ENCODE results near the gene LPCAT2.

LPCAT2 gene

GRCh38 chr16:55572439-55572838 lies 63.6 kb downstream of the LPCAT2 start:
- Histone ChIP-seq H3K36me3 (ENCODE audit: control insufficient read depth, insufficient read depth, low read length, severe bottlenecking) (no peaks in the 10 kb centered on the region), H3K4me1 (ENCODE audit: control insufficient read depth, insufficient read depth, low read length) (peaks cover 33% of the 10 kb centered on the region), H3K9me3 (ENCODE audit: control insufficient read depth, low read length) (no peaks in the 10 kb centered on the region), H3K4me3 (ENCODE audit: low read length) (no peak overlapping the region), H3K27me3 (replicated peaks; ENCODE audit: control insufficient read depth, insufficient read depth, low read length) (no peaks in the 10 kb centered on the region), H3K9ac (ENCODE audit: low read length) (no peak overlapping the region)
- DNase-seq (ENCODE audit: low read depth): peak; percentile 49

- no peaks in the 10 kb centered on the region for H3K9me3 ChIP-seq (ENCODE audit: control insufficient read depth, low read length)
- H3K9ac ChIP-seq (ENCODE audit: low read length): no peak overlapping the region
- DNase-seq (ENCODE audit: low read depth): no peak
- H3K36me3 ChIP-seq (ENCODE audit: control insufficient read depth, insufficient read depth, low read length, severe bottlenecking): peaks cover 6% of the 10 kb centered on the region
- H3K27me3 ChIP-seq (replicated peaks; ENCODE audit: control insufficient read depth, insufficient read depth, low read length): no peaks in the 10 kb centered on the region
- H3K4me1 ChIP-seq (ENCODE audit: control insufficient read depth, insufficient read depth, low read length): peaks cover 16% of the 10 kb centered on the region
- no peak overlapping the region for H3K4me3 ChIP-seq (ENCODE audit: low read length)
Measured at GRCh38 chr16:55574811-55575210, 65.9 kb downstream of the LPCAT2 start.

- H3K9ac ChIP-seq (ENCODE audit: low read length): no peak overlapping the region
- DNase-seq (ENCODE audit: low read depth): no peak
- H3K9me3 ChIP-seq (ENCODE audit: control insufficient read depth, low read length): no peaks in the 10 kb centered on the region
- no peaks in the 10 kb centered on the region for H3K27me3 ChIP-seq (replicated peaks; ENCODE audit: control insufficient read depth, insufficient read depth, low read length)
- H3K4me1 ChIP-seq (ENCODE audit: control insufficient read depth, insufficient read depth, low read length): peaks cover 16% of the 10 kb centered on the region
- H3K36me3 ChIP-seq (ENCODE audit: control insufficient read depth, insufficient read depth, low read length, severe bottlenecking): peaks cover 9% of the 10 kb centered on the region
- H3K4me3 ChIP-seq (ENCODE audit: low read length): no peak overlapping the region
Measured at GRCh38 chr16:55575496-55575895, 66.6 kb downstream of the LPCAT2 start.

- peaks cover 14% of the 10 kb centered on the region for H3K36me3 ChIP-seq (ENCODE audit: control insufficient read depth, insufficient read depth, low read length, severe bottlenecking)
- H3K27me3 ChIP-seq (replicated peaks; ENCODE audit: control insufficient read depth, insufficient read depth, low read length): no peaks in the 10 kb centered on the region
- DNase-seq (ENCODE audit: low read depth): no peak
- H3K4me3 ChIP-seq (ENCODE audit: low read length): no peak overlapping the region
- H3K9me3 ChIP-seq (ENCODE audit: control insufficient read depth, low read length): no peaks in the 10 kb centered on the region
- H3K9ac ChIP-seq (ENCODE audit: low read length): no peak overlapping the region
- peaks cover 16% of the 10 kb centered on the region for H3K4me1 ChIP-seq (ENCODE audit: control insufficient read depth, insufficient read depth, low read length)
Measured at GRCh38 chr16:55576384-55576783, 67.5 kb downstream of the LPCAT2 start.

GRCh38 chr16:55577887-55578286 lies 69.0 kb downstream of the LPCAT2 start:
- Histone ChIP-seq H3K9ac (ENCODE audit: low read length) (no peak overlapping the region), H3K36me3 (ENCODE audit: control insufficient read depth, insufficient read depth, low read length, severe bottlenecking) (peaks cover 14% of the 10 kb centered on the region)
- DNase-seq (ENCODE audit: low read depth): no peak

GRCh38 chr16:55585631-55586030 lies 76.8 kb downstream of the LPCAT2 start:
- no peak for DNase-seq (ENCODE audit: low read depth)
- Histone ChIP-seq H3K36me3 (ENCODE audit: control insufficient read depth, insufficient read depth, low read length, severe bottlenecking) (peaks cover 4% of the 10 kb centered on the region), H3K9me3 (ENCODE audit: control insufficient read depth, low read length) (no peaks in the 10 kb centered on the region), H3K4me1 (ENCODE audit: control insufficient read depth, insufficient read depth, low read length) (no peaks in the 10 kb centered on the region), H3K9ac (ENCODE audit: low read length) (no peak overlapping the region), H3K4me3 (ENCODE audit: low read length) (no peak overlapping the region), H3K27me3 (replicated peaks; ENCODE audit: control insufficient read depth, insufficient read depth, low read length) (no peaks in the 10 kb centered on the region)

More at GRCh38 chr16:55577887-55578286, 69.0 kb downstream of the LPCAT2 start:
- Histone ChIP-seq H3K4me1 (ENCODE audit: control insufficient read depth, insufficient read depth, low read length) (peaks cover 16% of the 10 kb centered on the region), H3K27me3 (replicated peaks; ENCODE audit: control insufficient read depth, insufficient read depth, low read length) (no peaks in the 10 kb centered on the region), H3K4me3 (ENCODE audit: low read length) (no peak overlapping the region), H3K9me3 (ENCODE audit: control insufficient read depth, low read length) (no peaks in the 10 kb centered on the region)

- H3K9ac ChIP-seq (ENCODE audit: low read length): no peak overlapping the region
- H3K4me1 ChIP-seq (ENCODE audit: control insufficient read depth, insufficient read depth, low read length): peaks cover 7% of the 10 kb centered on the region
- H3K36me3 ChIP-seq (ENCODE audit: control insufficient read depth, insufficient read depth, low read length, severe bottlenecking): no peaks in the 10 kb centered on the region
- H3K9me3 ChIP-seq (ENCODE audit: control insufficient read depth, low read length): no peaks in the 10 kb centered on the region
- no peak overlapping the region for H3K4me3 ChIP-seq (ENCODE audit: low read length)
- no peaks in the 10 kb centered on the region for H3K27me3 ChIP-seq (replicated peaks; ENCODE audit: control insufficient read depth, insufficient read depth, low read length)
- DNase-seq (ENCODE audit: low read depth): no peak
Measured at GRCh38 chr16:55588799-55589198, 79.9 kb downstream of the LPCAT2 start.

GRCh38 chr16:55592306-55592705 lies 83.4 kb downstream of the LPCAT2 start:
- Histone ChIP-seq H3K27me3 (replicated peaks; ENCODE audit: control insufficient read depth, insufficient read depth, low read length) (peaks cover 2% of the 10 kb centered on the region), H3K9ac (ENCODE audit: low read length) (no peak overlapping the region), H3K4me1 (ENCODE audit: control insufficient read depth, insufficient read depth, low read length) (peaks cover 7% of the 10 kb centered on the region), H3K36me3 (ENCODE audit: control insufficient read depth, insufficient read depth, low read length, severe bottlenecking) (no peaks in the 10 kb centered on the region), H3K9me3 (ENCODE audit: control insufficient read depth, low read length) (no peaks in the 10 kb centered on the region), H3K4me3 (ENCODE audit: low read length) (no peak overlapping the region)
- no peak for DNase-seq (ENCODE audit: low read depth)

GRCh38 chr16:55597928-55598327 lies 89.1 kb downstream of the LPCAT2 start:
- no peak overlapping the region for H3K9ac ChIP-seq (ENCODE audit: low read length)
- peaks cover 2% of the 10 kb centered on the region for H3K27me3 ChIP-seq (replicated peaks; ENCODE audit: control insufficient read depth, insufficient read depth, low read length)
- DNase-seq (ENCODE audit: low read depth): no peak
- H3K4me3 ChIP-seq (ENCODE audit: low read length): no peak overlapping the region
- no peaks in the 10 kb centered on the region for H3K36me3 ChIP-seq (ENCODE audit: control insufficient read depth, insufficient read depth, low read length, severe bottlenecking)
- H3K9me3 ChIP-seq (ENCODE audit: control insufficient read depth, low read length): no peaks in the 10 kb centered on the region
- H3K4me1 ChIP-seq (ENCODE audit: control insufficient read depth, insufficient read depth, low read length): peaks cover 3% of the 10 kb centered on the region

- Histone ChIP-seq H3K27me3 (replicated peaks; ENCODE audit: control insufficient read depth, insufficient read depth, low read length) (no peaks in the 10 kb centered on the region), H3K9me3 (ENCODE audit: control insufficient read depth, low read length) (no peaks in the 10 kb centered on the region), H3K36me3 (ENCODE audit: control insufficient read depth, insufficient read depth, low read length, severe bottlenecking) (no peaks in the 10 kb centered on the region), H3K9ac (ENCODE audit: low read length) (no peak overlapping the region), H3K4me1 (ENCODE audit: control insufficient read depth, insufficient read depth, low read length) (no peaks in the 10 kb centered on the region), H3K4me3 (ENCODE audit: low read length) (no peak overlapping the region)
- peak; percentile 2 for DNase-seq (ENCODE audit: low read depth)
Measured at GRCh38 chr16:55605754-55606336, 97.0 kb downstream of the LPCAT2 start.

- Histone ChIP-seq H3K9me3 (ENCODE audit: control insufficient read depth, low read length) (no peaks in the 10 kb centered on the region), H3K4me3 (ENCODE audit: low read length) (no peak overlapping the region), H3K27me3 (replicated peaks; ENCODE audit: control insufficient read depth, insufficient read depth, low read length) (no peaks in the 10 kb centered on the region), H3K9ac (ENCODE audit: low read length) (no peak overlapping the region), H3K36me3 (ENCODE audit: control insufficient read depth, insufficient read depth, low read length, severe bottlenecking) (no peaks in the 10 kb centered on the region), H3K4me1 (ENCODE audit: control insufficient read depth, insufficient read depth, low read length) (no peaks in the 10 kb centered on the region)
- DNase-seq (ENCODE audit: low read depth): no peak
Measured at GRCh38 chr16:55613613-55614335, 104.9 kb downstream of the LPCAT2 start.

Measured in adipocyte (in vitro differentiated cells).